Measurements from ENCODE around the gene ERG. TPM values are rescaled to one million over a fixed set of nuclear protein-coding genes. Genes with fewer than 3 reads are reported as not detected.

The ERG gene
- total RNA-seq, 1 donor from 2014 or later: not detected

- Mint-ChIP-seq H3K4me3 (ENCODE audit: unreplicated experiment) (no peak overlapping the region), H3K4me1 (ENCODE audit: low read depth, unreplicated experiment) (peaks cover 4% of the 10 kb centered on the region), H3K9me3 (ENCODE audit: unreplicated experiment) (no peaks in the 10 kb centered on the region), H3K27ac (ENCODE audit: unreplicated experiment) (no peak overlapping the region), H3K36me3 (ENCODE audit: unreplicated experiment) (no peaks in the 10 kb centered on the region), H3K27me3 (ENCODE audit: unreplicated experiment) (no peaks in the 10 kb centered on the region)
- no peak for DNase-seq
- TF ChIP-seq, protein P1, sequence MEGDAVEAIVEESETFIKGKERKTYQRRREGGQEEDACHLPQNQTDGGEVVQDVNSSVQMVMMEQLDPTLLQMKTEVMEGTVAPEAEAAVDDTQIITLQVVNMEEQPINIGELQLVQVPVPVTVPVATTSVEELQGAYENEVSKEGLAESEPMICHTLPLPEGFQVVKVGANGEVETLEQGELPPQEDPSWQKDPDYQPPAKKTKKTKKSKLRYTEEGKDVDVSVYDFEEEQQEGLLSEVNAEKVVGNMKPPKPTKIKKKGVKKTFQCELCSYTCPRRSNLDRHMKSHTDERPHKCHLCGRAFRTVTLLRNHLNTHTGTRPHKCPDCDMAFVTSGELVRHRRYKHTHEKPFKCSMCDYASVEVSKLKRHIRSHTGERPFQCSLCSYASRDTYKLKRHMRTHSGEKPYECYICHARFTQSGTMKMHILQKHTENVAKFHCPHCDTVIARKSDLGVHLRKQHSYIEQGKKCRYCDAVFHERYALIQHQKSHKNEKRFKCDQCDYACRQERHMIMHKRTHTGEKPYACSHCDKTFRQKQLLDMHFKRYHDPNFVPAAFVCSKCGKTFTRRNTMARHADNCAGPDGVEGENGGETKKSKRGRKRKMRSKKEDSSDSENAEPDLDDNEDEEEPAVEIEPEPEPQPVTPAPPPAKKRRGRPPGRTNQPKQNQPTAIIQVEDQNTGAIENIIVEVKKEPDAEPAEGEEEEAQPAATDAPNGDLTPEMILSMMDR (IDR thresholded peaks at IDR 0.05; ENCODE audit: partially characterized antibody, unreplicated experiment): no peak
Measured at GRCh38 chr21:38470755-38471154, 27.5 kb downstream of the ERG start.

DNA sequence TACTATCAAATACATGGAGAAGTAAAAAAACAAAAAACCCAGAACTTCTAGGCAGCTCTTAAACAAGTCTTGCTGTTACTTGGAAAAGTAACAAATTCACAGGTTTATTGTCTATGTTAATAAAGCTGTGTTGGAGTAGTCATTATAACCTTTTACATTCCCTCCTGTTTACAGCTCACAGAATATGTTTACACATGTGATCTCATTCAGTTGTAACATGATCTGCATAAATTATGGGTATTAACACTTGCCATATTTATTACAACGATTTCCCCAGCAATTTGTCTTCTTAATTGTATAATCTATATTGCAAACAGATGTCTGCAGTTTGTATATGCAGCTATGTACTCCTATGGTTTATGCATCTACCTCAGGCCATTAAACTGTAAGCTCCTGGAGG, 28.6 kb downstream of the ERG start:
- Mint-ChIP-seq H3K36me3 (ENCODE audit: unreplicated experiment) (no peaks in the 10 kb centered on the region), H3K4me1 (ENCODE audit: low read depth, unreplicated experiment) (no peaks in the 10 kb centered on the region), H3K27me3 (ENCODE audit: unreplicated experiment) (no peaks in the 10 kb centered on the region), H3K27ac (ENCODE audit: unreplicated experiment) (no peak overlapping the region), H3K9me3 (ENCODE audit: unreplicated experiment) (no peaks in the 10 kb centered on the region), H3K4me3 (ENCODE audit: unreplicated experiment) (no peak overlapping the region)
- DNase-seq: no peak
- TF ChIP-seq, protein P1 (IDR thresholded peaks at IDR 0.05; ENCODE audit: partially characterized antibody, unreplicated experiment): no peak

- Mint-ChIP-seq H3K9me3 (ENCODE audit: unreplicated experiment) (no peaks in the 10 kb centered on the region), H3K27me3 (ENCODE audit: unreplicated experiment) (no peaks in the 10 kb centered on the region), H3K4me1 (ENCODE audit: low read depth, unreplicated experiment) (no peaks in the 10 kb centered on the region), H3K27ac (ENCODE audit: unreplicated experiment) (no peak overlapping the region), H3K36me3 (ENCODE audit: unreplicated experiment) (no peaks in the 10 kb centered on the region), H3K4me3 (ENCODE audit: unreplicated experiment) (no peak overlapping the region)
- no peak for DNase-seq
- TF ChIP-seq, protein P1 (IDR thresholded peaks at IDR 0.05; ENCODE audit: partially characterized antibody, unreplicated experiment): no peak
Measured at GRCh38 chr21:38468989-38469388, 29.3 kb downstream of the ERG start.

DNA sequence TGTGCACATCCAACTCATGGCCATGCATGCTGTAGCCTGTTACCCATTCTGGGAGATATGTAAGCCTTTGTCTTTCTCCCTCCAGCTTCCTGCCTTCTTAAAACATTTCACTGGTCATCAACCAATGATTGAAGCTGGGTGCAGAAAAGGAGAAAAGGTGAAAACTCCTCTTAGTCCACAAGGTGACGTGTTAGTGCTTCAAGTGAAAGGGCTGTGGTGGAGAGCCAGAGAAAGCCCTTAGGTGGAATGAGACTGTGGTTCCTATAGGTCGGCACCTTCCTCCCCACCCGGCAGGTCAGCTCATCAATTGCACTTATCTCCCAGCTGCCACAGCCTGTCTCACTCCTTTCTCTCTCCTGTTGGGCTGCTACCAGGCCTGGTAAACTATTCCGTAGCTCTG, 30.4 kb downstream of the ERG start:
- H3K4me1 Mint-ChIP-seq (ENCODE audit: low read depth, unreplicated experiment): no peaks in the 10 kb centered on the region
- H3K27ac Mint-ChIP-seq (ENCODE audit: unreplicated experiment): no peak overlapping the region
- H3K4me3 Mint-ChIP-seq (ENCODE audit: unreplicated experiment): no peak overlapping the region
- DNase-seq: no peak
- H3K9me3 Mint-ChIP-seq (ENCODE audit: unreplicated experiment): no peaks in the 10 kb centered on the region
- no peaks in the 10 kb centered on the region for H3K27me3 Mint-ChIP-seq (ENCODE audit: unreplicated experiment)
- TF ChIP-seq, protein P1 (IDR thresholded peaks at IDR 0.05; ENCODE audit: partially characterized antibody, unreplicated experiment): no peak
- H3K36me3 Mint-ChIP-seq (ENCODE audit: unreplicated experiment): no peaks in the 10 kb centered on the region

- Mint-ChIP-seq H3K27ac (ENCODE audit: unreplicated experiment) (no peak overlapping the region), H3K4me3 (ENCODE audit: unreplicated experiment) (no peak overlapping the region), H3K4me1 (ENCODE audit: low read depth, unreplicated experiment) (no peaks in the 10 kb centered on the region), H3K9me3 (ENCODE audit: unreplicated experiment) (no peaks in the 10 kb centered on the region), H3K36me3 (ENCODE audit: unreplicated experiment) (no peaks in the 10 kb centered on the region), H3K27me3 (ENCODE audit: unreplicated experiment) (no peaks in the 10 kb centered on the region)
- no peak for DNase-seq
- TF ChIP-seq, protein P1 (IDR thresholded peaks at IDR 0.05; ENCODE audit: partially characterized antibody, unreplicated experiment): no peak
Measured at GRCh38 chr21:38467374-38467773, 30.9 kb downstream of the ERG start.
